ENCODE measurements around the gene SAMD9. TPM values are rescaled to one million over a fixed set of nuclear protein-coding genes. Genes with fewer than 3 reads are reported as not detected.

Gene SAMD9
- total and polyA plus RNA-seq, 2 experiments from 2014 or later, result 0.54 to 4.4 TPM

DNA sequence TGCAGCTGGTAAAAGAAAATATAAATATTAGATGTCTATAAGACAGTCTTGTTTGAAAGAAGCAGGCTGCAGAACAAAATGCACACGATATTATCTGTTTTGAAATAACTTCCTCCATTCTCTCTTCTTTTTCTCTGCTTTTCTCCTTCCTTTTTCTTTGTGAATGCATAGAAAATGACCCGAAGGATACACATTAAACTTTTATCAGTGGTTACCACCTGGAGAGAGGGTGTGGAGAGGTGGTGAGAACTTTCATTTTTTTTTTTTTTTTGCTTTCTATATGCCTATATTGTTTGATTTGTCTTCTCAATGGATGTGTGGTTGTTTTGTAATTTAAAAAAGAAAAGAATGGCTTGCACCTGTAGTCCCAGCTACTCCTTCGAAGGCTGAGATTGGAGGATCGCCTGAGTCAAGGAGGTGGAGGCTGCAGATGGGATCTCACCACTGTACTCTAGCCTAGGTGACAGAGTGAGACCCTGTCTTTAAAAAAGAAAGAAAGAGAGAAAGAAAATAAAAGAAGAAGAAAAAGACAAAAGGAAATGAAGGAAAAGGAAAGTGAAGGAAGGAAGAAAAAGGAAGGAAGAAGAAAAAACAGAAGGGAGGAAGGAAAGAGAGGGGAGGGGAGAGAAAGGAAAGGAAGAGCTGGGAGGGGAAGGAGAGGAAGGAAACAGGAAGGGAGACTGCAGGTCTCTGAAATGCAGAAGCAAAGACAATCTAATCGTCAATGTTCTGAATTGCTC, 64.4 kb downstream of the SAMD9 start:
- Histone ChIP-seq H2AFZ (no peak overlapping the region), H3K9me2 (replicated peaks; ENCODE audit: insufficient read depth) (no peaks in the 10 kb centered on the region), H3K4me1 (ENCODE audit: insufficient read depth) (no peaks in the 10 kb centered on the region), H3K27ac (no peak overlapping the region), H3K9me3 (ENCODE audit: low read depth) (no peaks in the 10 kb centered on the region), H3K4me2 (no peak overlapping the region), H4K20me1 (ENCODE audit: insufficient read depth, poor library complexity, severe bottlenecking) (no peaks in the 10 kb centered on the region), H3K4me3 (no peak overlapping the region), H3K27me3 (no peaks in the 10 kb centered on the region), H3K79me2 (no peaks in the 10 kb centered on the region), H3K36me3 (replicated peaks; ENCODE audit: insufficient read depth, low read depth) (no peaks in the 10 kb centered on the region)
- no peak for DNase-seq (ENCODE audit: low spot score)
- 74% methylated on average over 5 of the region's 5 CpGs for WGBS (ENCODE audit: low lambda C conversion rate, missing lambda C conversion rate)
- TF ChIP-seq, protein P1, sequence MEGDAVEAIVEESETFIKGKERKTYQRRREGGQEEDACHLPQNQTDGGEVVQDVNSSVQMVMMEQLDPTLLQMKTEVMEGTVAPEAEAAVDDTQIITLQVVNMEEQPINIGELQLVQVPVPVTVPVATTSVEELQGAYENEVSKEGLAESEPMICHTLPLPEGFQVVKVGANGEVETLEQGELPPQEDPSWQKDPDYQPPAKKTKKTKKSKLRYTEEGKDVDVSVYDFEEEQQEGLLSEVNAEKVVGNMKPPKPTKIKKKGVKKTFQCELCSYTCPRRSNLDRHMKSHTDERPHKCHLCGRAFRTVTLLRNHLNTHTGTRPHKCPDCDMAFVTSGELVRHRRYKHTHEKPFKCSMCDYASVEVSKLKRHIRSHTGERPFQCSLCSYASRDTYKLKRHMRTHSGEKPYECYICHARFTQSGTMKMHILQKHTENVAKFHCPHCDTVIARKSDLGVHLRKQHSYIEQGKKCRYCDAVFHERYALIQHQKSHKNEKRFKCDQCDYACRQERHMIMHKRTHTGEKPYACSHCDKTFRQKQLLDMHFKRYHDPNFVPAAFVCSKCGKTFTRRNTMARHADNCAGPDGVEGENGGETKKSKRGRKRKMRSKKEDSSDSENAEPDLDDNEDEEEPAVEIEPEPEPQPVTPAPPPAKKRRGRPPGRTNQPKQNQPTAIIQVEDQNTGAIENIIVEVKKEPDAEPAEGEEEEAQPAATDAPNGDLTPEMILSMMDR (IDR thresholded peaks at IDR 0.05; ENCODE audit: poor library complexity), result no peak
- TF ChIP-seq EZH2 (IDR thresholded peaks at IDR 0.05; ENCODE audit: borderline replicate concordance) (no peak), EZH2phosphoT487 (IDR thresholded peaks at IDR 0.05; ENCODE audit: low read depth, severe bottlenecking, unreplicated experiment) (no peak)

DNA sequence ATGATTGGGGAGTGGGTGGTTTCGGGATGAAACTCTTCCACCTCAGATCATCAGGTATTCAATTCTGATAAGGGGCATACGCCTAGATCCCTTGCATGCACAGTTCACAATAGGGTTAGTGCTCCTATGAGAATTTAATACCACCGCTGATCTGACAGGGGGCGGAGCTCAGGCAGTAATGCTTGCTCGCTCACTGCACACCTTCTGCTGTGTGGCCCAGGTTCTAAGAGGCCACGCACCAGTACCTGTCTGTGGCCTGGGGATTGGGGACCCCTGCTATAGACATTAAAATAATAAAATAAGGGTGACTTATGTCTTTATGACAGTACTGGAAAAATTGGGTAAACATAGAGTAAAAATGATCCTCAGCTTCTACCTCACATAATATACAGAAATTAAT, 66.1 kb downstream of the SAMD9 start:
- Histone ChIP-seq H3K36me3 (replicated peaks; ENCODE audit: insufficient read depth, low read depth) (no peaks in the 10 kb centered on the region), H3K9me3 (ENCODE audit: low read depth) (no peaks in the 10 kb centered on the region), H3K4me2 (no peak overlapping the region), H4K20me1 (ENCODE audit: insufficient read depth, poor library complexity, severe bottlenecking) (no peaks in the 10 kb centered on the region), H3K4me1 (ENCODE audit: insufficient read depth) (no peaks in the 10 kb centered on the region), H3K27ac (no peak overlapping the region), H3K27me3 (no peaks in the 10 kb centered on the region), H3K4me3 (no peak overlapping the region), H3K9me2 (replicated peaks; ENCODE audit: insufficient read depth) (no peaks in the 10 kb centered on the region), H3K79me2 (no peaks in the 10 kb centered on the region), H2AFZ (no peak overlapping the region)
- WGBS (ENCODE audit: low lambda C conversion rate, missing lambda C conversion rate), result 83% methylated on average over 6 of the region's 6 CpGs
- no peak for TF ChIP-seq EZH2phosphoT487 (IDR thresholded peaks at IDR 0.05; ENCODE audit: low read depth, severe bottlenecking, unreplicated experiment)
- TF ChIP-seq EZH2 (IDR thresholded peaks at IDR 0.05; ENCODE audit: borderline replicate concordance), result no peak
- TF ChIP-seq, protein P1 (IDR thresholded peaks at IDR 0.05; ENCODE audit: poor library complexity), result no peak
- no peak for DNase-seq (ENCODE audit: low spot score)

Other genes with a start within 250 kb of the SAMD9 start
- 1.5 and 4.5 TPM in 2 replicates for gene SAMD9L, start 30.4 kb upstream of the SAMD9 start, total RNA-seq
- 1.5 and 3.4 TPM in 2 replicates for gene SAMD9L, start 30.4 kb upstream of the SAMD9 start, polyA plus RNA-seq
- gene HEPACAM2, start 108.5 kb upstream of the SAMD9 start, total RNA-seq, result 15.7 and 19.8 TPM in 2 replicates
- 14.0 and 15.0 TPM in 2 replicates for gene HEPACAM2, start 108.5 kb upstream of the SAMD9 start, polyA plus RNA-seq
- 32.5 and 32.7 TPM in 2 replicates for gene VPS50, start 114.4 kb upstream of the SAMD9 start, total RNA-seq
- gene VPS50, start 114.4 kb upstream of the SAMD9 start, polyA plus RNA-seq, result 10.4 and 10.5 TPM in 2 replicates

Data from hepatocyte (in vitro differentiated cells).